ENCODE results near the gene PLLP.

PLLP gene

GRCh38 chr16:57244463-57244766 is 40.1 kb downstream of the PLLP start:
- peak overlapping the region; percentile 91 for H3K4me3 ChIP-seq (ENCODE audit: low read length)
- H3K27me3 ChIP-seq (replicated peaks; ENCODE audit: control insufficient read depth, insufficient read depth, low read length) = no peaks in the 10 kb centered on the region
- H3K9me3 ChIP-seq (ENCODE audit: control insufficient read depth, low read length) = no peaks in the 10 kb centered on the region
- DNase-seq (ENCODE audit: low read depth) = no peak
- H3K9ac ChIP-seq (ENCODE audit: low read length) = peak overlapping the region; percentile 94
- H3K36me3 ChIP-seq (ENCODE audit: control insufficient read depth, insufficient read depth, low read length, severe bottlenecking) = peaks cover 35% of the 10 kb centered on the region
- H3K4me1 ChIP-seq (ENCODE audit: control insufficient read depth, insufficient read depth, low read length) = peaks cover 15% of the 10 kb centered on the region

- no peaks in the 10 kb centered on the region for H3K27me3 ChIP-seq (replicated peaks; ENCODE audit: control insufficient read depth, insufficient read depth, low read length)
- H3K4me3 ChIP-seq (ENCODE audit: low read length) = no peak overlapping the region
- no peak overlapping the region for H3K9ac ChIP-seq (ENCODE audit: low read length)
- no peak for DNase-seq (ENCODE audit: low read depth)
- peaks cover 24% of the 10 kb centered on the region for H3K36me3 ChIP-seq (ENCODE audit: control insufficient read depth, insufficient read depth, low read length, severe bottlenecking)
- peaks cover 30% of the 10 kb centered on the region for H3K4me1 ChIP-seq (ENCODE audit: control insufficient read depth, insufficient read depth, low read length)
- H3K9me3 ChIP-seq (ENCODE audit: control insufficient read depth, low read length) = no peaks in the 10 kb centered on the region
These were observed 41.8 kb downstream of the PLLP start for GRCh38 chr16:57242650-57243049.

GRCh38 chr16:57240851-57241250 is 43.6 kb downstream of the PLLP start:
- no peaks in the 10 kb centered on the region for H3K27me3 ChIP-seq (replicated peaks; ENCODE audit: control insufficient read depth, insufficient read depth, low read length)
- peaks cover 27% of the 10 kb centered on the region for H3K4me1 ChIP-seq (ENCODE audit: control insufficient read depth, insufficient read depth, low read length)
- DNase-seq (ENCODE audit: low read depth) = no peak
- H3K4me3 ChIP-seq (ENCODE audit: low read length) = no peak overlapping the region
- no peaks in the 10 kb centered on the region for H3K9me3 ChIP-seq (ENCODE audit: control insufficient read depth, low read length)
- peaks cover 22% of the 10 kb centered on the region for H3K36me3 ChIP-seq (ENCODE audit: control insufficient read depth, insufficient read depth, low read length, severe bottlenecking)
- no peak overlapping the region for H3K9ac ChIP-seq (ENCODE audit: low read length)

- Histone ChIP-seq H3K9ac (ENCODE audit: low read length) (peak overlapping the region; percentile 27), H3K4me3 (ENCODE audit: low read length) (no peak overlapping the region), H3K36me3 (ENCODE audit: control insufficient read depth, insufficient read depth, low read length, severe bottlenecking) (peaks cover 40% of the 10 kb centered on the region), H3K9me3 (ENCODE audit: control insufficient read depth, low read length) (no peaks in the 10 kb centered on the region), H3K4me1 (ENCODE audit: control insufficient read depth, insufficient read depth, low read length) (peaks cover 24% of the 10 kb centered on the region), H3K27me3 (replicated peaks; ENCODE audit: control insufficient read depth, insufficient read depth, low read length) (no peaks in the 10 kb centered on the region)
- DNase-seq (ENCODE audit: low read depth) = no peak
These were observed 45.4 kb downstream of the PLLP start for GRCh38 chr16:57239107-57239506.

GRCh38 chr16:57238682-57239081 is 45.8 kb downstream of the PLLP start:
- peak; percentile 6 for DNase-seq (ENCODE audit: low read depth)
- Histone ChIP-seq H3K36me3 (ENCODE audit: control insufficient read depth, insufficient read depth, low read length, severe bottlenecking) (peaks cover 44% of the 10 kb centered on the region), H3K27me3 (replicated peaks; ENCODE audit: control insufficient read depth, insufficient read depth, low read length) (no peaks in the 10 kb centered on the region), H3K9ac (ENCODE audit: low read length) (peak overlapping the region; percentile 27), H3K4me3 (ENCODE audit: low read length) (no peak overlapping the region), H3K4me1 (ENCODE audit: control insufficient read depth, insufficient read depth, low read length) (peaks cover 24% of the 10 kb centered on the region), H3K9me3 (ENCODE audit: control insufficient read depth, low read length) (no peaks in the 10 kb centered on the region)

GRCh38 chr16:57236022-57236350 is 48.5 kb downstream of the PLLP start:
- peaks cover 71% of the 10 kb centered on the region for H3K36me3 ChIP-seq (ENCODE audit: control insufficient read depth, insufficient read depth, low read length, severe bottlenecking)
- peaks cover 37% of the 10 kb centered on the region for H3K4me1 ChIP-seq (ENCODE audit: control insufficient read depth, insufficient read depth, low read length)
- no peaks in the 10 kb centered on the region for H3K9me3 ChIP-seq (ENCODE audit: control insufficient read depth, low read length)
- H3K27me3 ChIP-seq (replicated peaks; ENCODE audit: control insufficient read depth, insufficient read depth, low read length) = no peaks in the 10 kb centered on the region
- H3K4me3 ChIP-seq (ENCODE audit: low read length) = no peak overlapping the region
- H3K9ac ChIP-seq (ENCODE audit: low read length) = no peak overlapping the region
- DNase-seq (ENCODE audit: low read depth) = no peak

GRCh38 chr16:57235128-57236021 is 49.1 kb downstream of the PLLP start:
- no peaks in the 10 kb centered on the region for H3K9me3 ChIP-seq (ENCODE audit: control insufficient read depth, low read length)
- peaks cover 35% of the 10 kb centered on the region for H3K4me1 ChIP-seq (ENCODE audit: control insufficient read depth, insufficient read depth, low read length)
- peak; percentile 21 for DNase-seq (ENCODE audit: low read depth)
- H3K36me3 ChIP-seq (ENCODE audit: control insufficient read depth, insufficient read depth, low read length, severe bottlenecking) = peaks cover 77% of the 10 kb centered on the region
- H3K9ac ChIP-seq (ENCODE audit: low read length) = no peak overlapping the region
- H3K4me3 ChIP-seq (ENCODE audit: low read length) = no peak overlapping the region
- no peaks in the 10 kb centered on the region for H3K27me3 ChIP-seq (replicated peaks; ENCODE audit: control insufficient read depth, insufficient read depth, low read length)

GRCh38 chr16:57234707-57235092 is 49.8 kb downstream of the PLLP start:
- Histone ChIP-seq H3K4me1 (ENCODE audit: control insufficient read depth, insufficient read depth, low read length) (peaks cover 35% of the 10 kb centered on the region), H3K9ac (ENCODE audit: low read length) (no peak overlapping the region), H3K4me3 (ENCODE audit: low read length) (no peak overlapping the region), H3K9me3 (ENCODE audit: control insufficient read depth, low read length) (no peaks in the 10 kb centered on the region), H3K27me3 (replicated peaks; ENCODE audit: control insufficient read depth, insufficient read depth, low read length) (no peaks in the 10 kb centered on the region), H3K36me3 (ENCODE audit: control insufficient read depth, insufficient read depth, low read length, severe bottlenecking) (peaks cover 80% of the 10 kb centered on the region)
- no peak for DNase-seq (ENCODE audit: low read depth)

GRCh38 chr16:57233944-57234706 is 50.3 kb downstream of the PLLP start:
- H3K9ac ChIP-seq (ENCODE audit: low read length) = no peak overlapping the region
- H3K4me1 ChIP-seq (ENCODE audit: control insufficient read depth, insufficient read depth, low read length) = peaks cover 30% of the 10 kb centered on the region
- DNase-seq (ENCODE audit: low read depth) = no peak
- no peak overlapping the region for H3K4me3 ChIP-seq (ENCODE audit: low read length)
- peaks cover 77% of the 10 kb centered on the region for H3K36me3 ChIP-seq (ENCODE audit: control insufficient read depth, insufficient read depth, low read length, severe bottlenecking)
- H3K9me3 ChIP-seq (ENCODE audit: control insufficient read depth, low read length) = no peaks in the 10 kb centered on the region
- no peaks in the 10 kb centered on the region for H3K27me3 ChIP-seq (replicated peaks; ENCODE audit: control insufficient read depth, insufficient read depth, low read length)

GRCh38 chr16:57231821-57232350 is 52.6 kb downstream of the PLLP start:
- H3K27me3 ChIP-seq (replicated peaks; ENCODE audit: control insufficient read depth, insufficient read depth, low read length) = no peaks in the 10 kb centered on the region
- H3K4me3 ChIP-seq (ENCODE audit: low read length) = no peak overlapping the region
- DNase-seq (ENCODE audit: low read depth) = peak; percentile 4
- no peak overlapping the region for H3K9ac ChIP-seq (ENCODE audit: low read length)
- peaks cover 18% of the 10 kb centered on the region for H3K4me1 ChIP-seq (ENCODE audit: control insufficient read depth, insufficient read depth, low read length)
- no peaks in the 10 kb centered on the region for H3K9me3 ChIP-seq (ENCODE audit: control insufficient read depth, low read length)
- H3K36me3 ChIP-seq (ENCODE audit: control insufficient read depth, insufficient read depth, low read length, severe bottlenecking) = peaks cover 92% of the 10 kb centered on the region

- Histone ChIP-seq H3K9ac (ENCODE audit: low read length) (no peak overlapping the region), H3K27me3 (replicated peaks; ENCODE audit: control insufficient read depth, insufficient read depth, low read length) (no peaks in the 10 kb centered on the region), H3K9me3 (ENCODE audit: control insufficient read depth, low read length) (no peaks in the 10 kb centered on the region), H3K4me1 (ENCODE audit: control insufficient read depth, insufficient read depth, low read length) (peaks cover 14% of the 10 kb centered on the region), H3K36me3 (ENCODE audit: control insufficient read depth, insufficient read depth, low read length, severe bottlenecking) (peaks cover 88% of the 10 kb centered on the region), H3K4me3 (ENCODE audit: low read length) (no peak overlapping the region)
- DNase-seq (ENCODE audit: low read depth) = no peak
These were observed 55.4 kb downstream of the PLLP start for GRCh38 chr16:57229079-57229478.

Data from adipocyte (in vitro differentiated cells).